WTC11 (cell line): ENCODE data around the gene CYSRT1.

ENCODE experiments used
- CTCF ChIP-seq: fragments of 200-600 bp; IDR thresholded peaks from 2 replicates; pipeline ENCODE4 v1.8.0; 2022; ENCODE audit warnings: antibody characterized with exemption
- MAX ChIP-seq: sonication (generic); formaldehyde crosslinking; IDR thresholded peaks from 2 replicates; pipeline ENCODE4 v1.8.0; 2022; ENCODE audit warnings: mild to moderate bottlenecking, missing genetic modification reagents
- NFATC4 ChIP-seq: fragments of 250-450 bp; sonication (Bioruptor Pico); IDR thresholded peaks from 2 replicates; pipeline ENCODE4 v1.9.0; 2021; ENCODE audit warnings: mild to moderate bottlenecking
- TEAD4 ChIP-seq: sonication (generic); formaldehyde crosslinking; IDR thresholded peaks from 2 replicates; pipeline ENCODE4 v1.8.0; 2022; ENCODE audit warnings: mild to moderate bottlenecking, missing genetic modification reagents
- TF ChIP-seq, protein P1 (sequence below): sonication (generic); formaldehyde crosslinking; IDR thresholded peaks from 2 replicates; pipeline ENCODE4 v1.8.1; 2023; ENCODE audit warnings: mild to moderate bottlenecking, missing genetic modification reagents, moderate library complexity
- TF ChIP-seq, protein P2 (sequence below): sonication (generic); formaldehyde crosslinking; IDR thresholded peaks from 2 replicates; pipeline ENCODE4 v1.8.0; 2022; ENCODE audit warnings: mild to moderate bottlenecking, missing genetic modification reagents

DNA sequence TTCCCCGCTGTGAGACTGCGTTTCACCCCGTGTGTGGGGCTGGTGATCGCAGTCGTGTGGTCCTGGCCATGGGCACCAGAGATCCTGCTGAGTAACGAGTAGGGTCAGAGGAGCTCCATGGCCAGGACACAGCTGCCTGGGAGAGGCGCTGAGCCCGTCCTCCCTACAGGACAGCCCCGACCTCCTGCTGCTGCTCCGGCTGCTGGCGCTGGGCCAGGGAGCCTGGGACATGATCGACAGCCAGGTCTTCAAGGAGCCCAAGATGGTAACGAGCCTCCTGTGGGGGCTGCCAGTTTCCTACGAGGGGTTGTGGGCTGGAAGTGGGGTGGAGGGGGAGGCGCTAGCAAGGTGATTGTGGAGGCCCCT, 41.2 kb downstream of the CYSRT1 start:
- TF ChIP-seq, protein P1, sequence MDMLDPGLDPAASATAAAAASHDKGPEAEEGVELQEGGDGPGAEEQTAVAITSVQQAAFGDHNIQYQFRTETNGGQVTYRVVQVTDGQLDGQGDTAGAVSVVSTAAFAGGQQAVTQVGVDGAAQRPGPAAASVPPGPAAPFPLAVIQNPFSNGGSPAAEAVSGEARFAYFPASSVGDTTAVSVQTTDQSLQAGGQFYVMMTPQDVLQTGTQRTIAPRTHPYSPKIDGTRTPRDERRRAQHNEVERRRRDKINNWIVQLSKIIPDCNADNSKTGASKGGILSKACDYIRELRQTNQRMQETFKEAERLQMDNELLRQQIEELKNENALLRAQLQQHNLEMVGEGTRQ: no peak
- TF ChIP-seq MAX (no peak), TEAD4 (no peak), NFATC4 (CRISPR knock-in tag) (no peak), CTCF (no peak)
- TF ChIP-seq, protein P2, sequence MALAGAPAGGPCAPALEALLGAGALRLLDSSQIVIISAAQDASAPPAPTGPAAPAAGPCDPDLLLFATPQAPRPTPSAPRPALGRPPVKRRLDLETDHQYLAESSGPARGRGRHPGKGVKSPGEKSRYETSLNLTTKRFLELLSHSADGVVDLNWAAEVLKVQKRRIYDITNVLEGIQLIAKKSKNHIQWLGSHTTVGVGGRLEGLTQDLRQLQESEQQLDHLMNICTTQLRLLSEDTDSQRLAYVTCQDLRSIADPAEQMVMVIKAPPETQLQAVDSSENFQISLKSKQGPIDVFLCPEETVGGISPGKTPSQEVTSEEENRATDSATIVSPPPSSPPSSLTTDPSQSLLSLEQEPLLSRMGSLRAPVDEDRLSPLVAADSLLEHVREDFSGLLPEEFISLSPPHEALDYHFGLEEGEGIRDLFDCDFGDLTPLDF (CRISPR knock-in tag): no peak
